Sciatic nerve (tissue), 2 donors: ENCODE data around the gene TES. TPM values are rescaled to one million over a fixed set of nuclear protein-coding genes. Genes with fewer than 3 reads are reported as not detected.
"Not testable (repeated sequence)": the region's sequence is repeated elsewhere in the genome, so short reads cannot be mapped to it uniquely, and the experiment has no call there.

ENCODE experiments used
- ATAC-seq: fragments of 200-7000 bp; cut with Tn5 transposase; one replicate; pipeline ENCODE4 v1.9.1; 2020; ENCODE audit warnings: mild to moderate bottlenecking, moderate library complexity
- DNase-seq: peaks from one replicate; pipeline ENCODE4 v3.0.0-alpha.2; 2020; ENCODE audit warnings: low spot score
- intact Hi-C: fragments of 100-400 bp; cut with DNase I; formaldehyde crosslinking; loops from one replicate; pipeline ENCODE4 v1.14.2; 2022
- total RNA-seq: library from RNA; stranded (reverse); fragmentation: NEBNext Ultra II Directional; extraction: Animal tissue kit (Norgen Biotek cat#: 25700); gene quantifications from one replicate; pipeline ENCODE4 v1.2.1, GENCODE V29; 2021
- donor health status: DM: no; HTN: no; CAD: no.
- donor health status: DM: no; HTN: no; CAD: no.

Gene TES
- total RNA-seq, 1 donor from 2014 or later: 32.3 TPM

- no peak for DNase-seq
- intact Hi-C loops: no loop called here
- ATAC-seq: no peak
Observed at GRCh38 chr7:116269466-116269865, 59.1 kb downstream of the TES start.

- no peak for DNase-seq
- intact Hi-C loops: no loop called here
- ATAC-seq: peak; percentile 90
Observed at GRCh38 chr7:116271161-116271913, 61.0 kb downstream of the TES start.

DNA sequence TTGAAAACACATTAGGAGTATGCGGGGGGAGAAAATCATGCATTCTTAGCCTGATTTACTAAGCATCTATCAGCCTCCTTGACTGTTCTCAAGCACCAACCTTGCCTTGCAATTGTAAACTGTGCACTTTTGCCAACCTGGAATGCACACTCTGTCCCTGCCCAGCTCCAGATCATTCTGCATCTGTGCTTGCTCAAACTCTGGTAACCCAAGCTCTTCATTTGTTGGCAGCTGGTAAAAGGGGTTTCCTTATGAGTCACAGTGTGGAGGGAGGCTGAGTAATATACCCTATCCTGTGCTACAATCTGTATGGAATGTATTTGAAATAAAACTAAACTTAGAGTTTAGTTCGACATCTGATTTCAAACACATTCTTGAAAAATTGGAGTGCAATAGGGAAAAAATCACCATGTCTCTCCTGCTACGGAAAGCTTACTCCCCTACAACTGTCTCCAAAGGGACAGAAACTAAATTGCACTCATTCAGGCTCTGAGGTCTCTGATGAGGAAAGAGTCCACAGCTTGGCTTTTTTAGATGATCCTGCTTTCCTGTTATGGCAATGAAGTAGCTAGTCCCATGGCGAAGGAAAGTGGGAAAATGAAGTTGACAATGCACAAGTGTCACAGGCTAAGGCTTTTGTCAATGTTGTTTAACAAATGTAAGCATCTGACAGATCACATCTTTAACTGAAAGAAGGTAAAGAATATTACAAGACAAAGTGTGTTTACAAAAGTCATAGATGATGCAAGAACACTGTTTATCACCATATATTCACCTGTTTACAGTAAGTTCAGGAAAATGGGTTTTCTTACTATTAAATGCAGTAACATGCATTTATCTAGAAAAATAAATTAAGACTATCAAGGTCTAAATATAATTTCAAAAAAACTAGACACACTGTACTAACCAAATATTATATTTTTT lies 61.9 kb downstream of the TES start:
- DNase-seq (no peak), ATAC-seq (peak; percentile 83)
- intact Hi-C loops: no loop called here

DNA sequence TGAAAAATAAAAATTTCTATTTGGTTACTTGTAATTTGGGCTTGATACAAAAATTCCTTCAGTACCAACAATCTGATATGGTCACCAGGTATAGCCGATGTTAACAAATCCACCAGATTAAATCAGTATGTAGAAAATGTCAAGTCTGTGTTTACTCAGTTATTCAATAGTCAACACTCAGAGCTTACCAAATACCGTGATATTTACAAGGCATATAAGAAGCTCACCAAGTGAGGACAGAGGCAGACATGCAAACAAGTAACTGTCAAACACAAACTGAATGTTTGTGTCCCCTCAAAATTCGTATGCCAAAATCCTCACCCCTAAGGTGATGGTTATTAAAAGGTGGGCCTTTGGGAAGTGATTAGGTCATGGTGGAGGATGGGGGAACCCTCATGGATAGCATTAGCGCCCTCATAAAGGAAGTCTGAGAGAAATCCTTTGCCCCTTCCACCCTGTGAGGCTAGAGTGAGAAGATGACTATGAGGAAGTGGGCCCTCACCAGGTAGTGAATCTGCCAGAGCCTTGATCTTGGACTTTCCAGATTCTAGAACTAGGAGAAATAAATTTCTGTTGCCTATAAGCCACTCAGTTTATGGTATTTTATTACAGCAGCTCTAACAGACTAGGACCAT lies 63.1 kb downstream of the TES start:
- no peak for ATAC-seq
- DNase-seq: no peak
- intact Hi-C loops: no loop called here

DNA sequence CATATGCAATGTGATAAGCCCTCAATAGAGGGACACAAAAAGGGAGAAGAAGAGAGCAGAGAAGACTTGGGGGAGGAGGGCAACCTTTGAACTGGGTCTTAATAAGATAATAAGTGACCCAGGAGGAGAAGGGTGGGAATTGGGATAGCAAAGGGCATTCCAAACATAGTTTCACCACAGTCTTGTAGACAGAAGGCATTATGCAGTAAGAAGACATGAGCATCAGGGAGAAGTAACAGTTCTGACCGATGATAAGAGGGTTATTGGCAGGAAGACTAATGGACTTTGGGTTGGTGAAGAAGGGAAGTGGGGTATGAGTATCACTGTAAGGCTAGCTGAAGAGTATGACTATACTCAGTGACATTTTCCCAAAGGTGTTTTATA lies 63.6 kb downstream of the TES start:
- ATAC-seq: no peak
- no peak for DNase-seq
- intact Hi-C loops: no loop called here

DNA sequence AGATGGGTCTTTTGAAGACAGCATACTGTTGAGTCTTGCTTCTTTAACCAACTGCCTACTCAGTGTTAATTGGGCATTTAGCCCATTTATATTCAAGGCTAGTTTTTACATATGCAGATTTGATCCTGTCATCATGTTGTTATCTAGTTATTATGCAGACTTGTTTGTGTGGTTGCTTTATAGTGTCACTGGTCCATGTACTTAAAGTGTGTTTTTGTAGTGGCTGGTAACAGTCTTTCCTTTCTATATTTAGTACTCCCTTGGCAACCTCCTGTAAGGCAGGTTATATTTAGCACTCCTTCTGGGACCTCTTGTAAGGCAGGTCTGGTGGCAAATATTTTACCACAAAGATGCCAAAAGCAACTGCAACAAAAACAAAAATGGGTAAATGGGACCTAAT lies 66.7 kb downstream of the TES start:
- DNase-seq (no peak), ATAC-seq (no peak)
- intact Hi-C loops: no loop called here

DNA sequence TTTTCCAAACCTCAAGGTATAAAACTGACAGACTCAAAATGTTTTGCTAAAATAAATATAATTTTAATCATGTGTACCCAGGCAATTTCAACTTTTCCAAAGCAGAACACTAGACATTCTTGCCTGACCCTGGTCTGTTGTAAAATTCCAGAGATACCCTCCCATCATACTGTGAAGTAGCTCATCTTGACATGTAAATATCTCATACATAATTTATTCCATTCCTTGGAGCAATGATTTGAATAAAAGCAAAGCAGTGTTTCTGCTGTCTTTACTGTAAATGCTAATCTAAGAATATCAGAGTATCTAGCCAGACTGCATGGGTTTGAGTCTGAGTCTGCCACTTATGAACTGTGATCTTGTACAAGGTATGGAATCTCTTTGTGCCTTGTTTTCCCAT lies 68.9 kb downstream of the TES start:
- intact Hi-C loops: no loop called here
- no peak for ATAC-seq
- no peak for DNase-seq

GRCh38 chr7:116280803-116281202 lies 70.5 kb downstream of the TES start:
- no peak for ATAC-seq
- no peak for DNase-seq
- intact Hi-C loops: no loop called here

- intact Hi-C loops: no loop called here
- no peak for ATAC-seq
- no peak for DNase-seq
Observed at GRCh38 chr7:116283595-116284204, 73.4 kb downstream of the TES start.

DNA sequence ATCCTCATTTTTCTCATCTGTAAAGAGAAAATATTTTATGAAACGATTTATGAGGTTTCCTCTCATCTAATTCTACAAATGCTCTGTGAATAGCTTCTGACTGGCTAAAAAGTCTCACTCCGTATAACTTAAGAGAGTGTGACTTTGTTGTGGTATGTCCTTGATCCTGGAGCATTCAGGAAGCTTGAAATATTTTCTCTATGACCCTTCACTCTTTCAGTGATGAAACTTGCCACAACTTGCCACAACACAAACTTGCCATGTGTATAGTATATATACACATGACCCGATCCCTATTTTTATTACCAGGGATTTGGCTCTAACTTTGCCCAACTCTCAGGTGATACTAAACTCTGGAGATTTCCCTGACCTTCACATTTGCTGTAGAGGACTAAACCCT lies 74.1 kb downstream of the TES start:
- ATAC-seq (no peak), DNase-seq (no peak)
- intact Hi-C loops: no loop called here

DNA sequence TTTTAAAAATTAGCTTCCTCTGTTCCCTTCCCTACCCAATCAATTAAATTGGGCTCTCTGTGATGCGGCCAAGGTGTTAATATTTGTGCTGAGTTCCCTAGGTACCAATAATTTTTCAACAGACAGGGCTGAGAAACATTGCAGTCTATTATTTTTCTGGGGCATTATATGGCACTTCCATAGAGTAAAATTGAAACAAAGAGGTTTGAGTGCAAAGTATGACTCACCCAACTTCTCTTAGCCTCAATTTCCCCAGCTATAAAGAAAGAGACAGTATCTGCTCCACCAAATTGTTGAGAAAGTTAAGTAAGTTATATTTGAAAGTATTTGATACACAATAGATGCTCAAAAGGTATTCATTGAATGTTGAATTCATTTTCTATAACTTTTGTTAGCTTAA lies 74.9 kb downstream of the TES start:
- intact Hi-C loops: no loop called here
- no peak for ATAC-seq
- no peak for DNase-seq

- intact Hi-C loops: no loop called here
- ATAC-seq (no peak), DNase-seq (no peak)
Observed at GRCh38 chr7:116290740-116291139, 80.4 kb downstream of the TES start.

DNA sequence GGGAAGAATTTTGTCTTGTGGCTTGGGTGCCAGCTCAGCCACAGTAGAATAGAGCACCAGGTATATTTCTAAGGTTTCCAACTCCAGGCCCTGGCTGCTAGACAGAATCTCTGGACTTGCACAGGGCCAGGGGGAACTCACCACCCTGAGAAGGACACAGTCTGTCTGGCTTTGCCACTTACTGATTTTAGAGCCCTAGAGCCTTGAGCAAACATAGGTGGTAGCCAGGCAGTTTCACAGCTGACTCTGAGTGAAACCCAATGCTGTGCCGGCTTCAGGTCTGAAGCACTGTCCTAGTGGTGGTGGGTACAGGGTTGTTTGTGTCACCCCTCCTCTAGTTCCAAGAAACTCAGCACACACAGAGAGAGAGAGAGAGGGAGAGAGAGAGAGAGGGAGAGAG lies 81.6 kb downstream of the TES start:
- ATAC-seq: no peak

GRCh38 chr7:116292381-116292780 lies 82.0 kb downstream of the TES start:
- ATAC-seq (no peak), DNase-seq (no peak)
- intact Hi-C loops: no loop called here

More for the DNA sequence above, 81.6 kb downstream of the TES start:
- no peak for DNase-seq
- intact Hi-C loops: no loop called here

GRCh38 chr7:116293139-116293538 lies 82.8 kb downstream of the TES start:
- no peak for ATAC-seq
- DNase-seq: no peak
- intact Hi-C loops: no loop called here

GRCh38 chr7:116293633-116294032 lies 83.3 kb downstream of the TES start:
- intact Hi-C loops: no loop called here

GRCh38 chr7:116295903-116296302 lies 85.6 kb downstream of the TES start:
- DNase-seq, ATAC-seq, intact Hi-C loops: not testable (repeated sequence)

More at GRCh38 chr7:116293633-116294032, 83.3 kb downstream of the TES start:
- ATAC-seq (no peak), DNase-seq (no peak)

DNA sequence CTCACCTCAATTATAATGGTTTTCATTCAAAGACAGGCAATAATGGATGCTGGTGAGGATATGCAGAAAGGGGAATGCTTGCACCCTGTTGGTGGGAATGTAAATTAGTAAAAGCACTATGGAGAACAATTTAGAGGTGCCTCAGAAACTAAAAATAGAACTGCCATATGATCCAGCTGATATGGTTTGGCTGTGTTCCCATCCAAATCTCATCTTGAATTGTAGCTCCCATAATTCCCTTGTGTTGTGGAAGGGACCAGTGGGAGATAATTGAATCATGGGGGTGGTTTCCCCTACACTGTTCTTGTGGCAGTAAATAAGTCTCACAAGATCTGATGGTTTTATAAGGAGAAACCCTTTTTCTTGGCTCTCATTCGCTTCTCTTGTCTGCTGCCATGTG lies 87.7 kb downstream of the TES start:
- DNase-seq (no peak), ATAC-seq (no peak)
- intact Hi-C loops: no loop called here

- ATAC-seq (no peak), DNase-seq (no peak)
- intact Hi-C loops: no loop called here
Observed at GRCh38 chr7:116298576-116298975, 88.2 kb downstream of the TES start.
